ENCODE data around the gene SNX17. TPM values are rescaled to one million over a fixed set of nuclear protein-coding genes. Genes with fewer than 3 reads are reported as not detected.

SNX17 gene
- total RNA-seq, 1 experiment from 2014 or later = 116 TPM

DNA sequence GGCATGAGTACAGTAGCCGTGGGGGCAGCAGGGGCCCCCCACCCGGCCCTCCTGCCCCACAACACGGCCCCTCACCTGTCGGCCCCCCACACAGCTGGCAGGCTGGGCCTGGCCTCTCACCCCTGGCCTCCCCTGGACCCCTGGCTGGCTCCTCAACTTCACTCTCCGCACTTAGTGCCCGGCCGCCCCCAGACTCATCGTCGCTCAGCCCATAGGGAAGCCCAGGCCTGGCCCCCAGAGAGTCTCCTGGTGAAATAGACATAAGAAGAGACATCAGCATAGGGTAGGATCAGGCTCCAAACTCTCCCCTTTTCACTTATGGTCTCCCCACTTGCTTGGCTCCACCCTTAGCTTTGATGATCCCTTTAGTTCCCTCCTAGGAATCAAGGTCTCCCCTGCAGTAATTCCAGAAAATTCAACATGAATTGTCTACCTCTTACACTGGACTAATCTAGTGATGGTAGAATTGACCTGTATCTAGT lies 8.4 kb downstream of the SNX17 start:
- Histone ChIP-seq H3K27ac (ENCODE audit: low read length) (peak overlapping the region; percentile 96), H3K4me3 (ENCODE audit: low read depth in 2 of 2, low read length in 2 of 2) (peak overlapping the region; percentile 91 to 93), H3K9me3 (ENCODE audit: control insufficient read depth, insufficient read depth, low read depth, low read length) (no peaks in the 10 kb centered on the region), H3K36me3 (ENCODE audit: control insufficient read depth, insufficient read depth, low read length) (peaks cover 6% of the 10 kb centered on the region), H3K27me3 (ENCODE audit: control insufficient read depth, insufficient read depth, low read length) (no peaks in the 10 kb centered on the region), H3K4me1 (ENCODE audit: control insufficient read depth, insufficient read depth, low read length) (peaks cover 40% of the 10 kb centered on the region)
- TF ChIP-seq, protein P1, sequence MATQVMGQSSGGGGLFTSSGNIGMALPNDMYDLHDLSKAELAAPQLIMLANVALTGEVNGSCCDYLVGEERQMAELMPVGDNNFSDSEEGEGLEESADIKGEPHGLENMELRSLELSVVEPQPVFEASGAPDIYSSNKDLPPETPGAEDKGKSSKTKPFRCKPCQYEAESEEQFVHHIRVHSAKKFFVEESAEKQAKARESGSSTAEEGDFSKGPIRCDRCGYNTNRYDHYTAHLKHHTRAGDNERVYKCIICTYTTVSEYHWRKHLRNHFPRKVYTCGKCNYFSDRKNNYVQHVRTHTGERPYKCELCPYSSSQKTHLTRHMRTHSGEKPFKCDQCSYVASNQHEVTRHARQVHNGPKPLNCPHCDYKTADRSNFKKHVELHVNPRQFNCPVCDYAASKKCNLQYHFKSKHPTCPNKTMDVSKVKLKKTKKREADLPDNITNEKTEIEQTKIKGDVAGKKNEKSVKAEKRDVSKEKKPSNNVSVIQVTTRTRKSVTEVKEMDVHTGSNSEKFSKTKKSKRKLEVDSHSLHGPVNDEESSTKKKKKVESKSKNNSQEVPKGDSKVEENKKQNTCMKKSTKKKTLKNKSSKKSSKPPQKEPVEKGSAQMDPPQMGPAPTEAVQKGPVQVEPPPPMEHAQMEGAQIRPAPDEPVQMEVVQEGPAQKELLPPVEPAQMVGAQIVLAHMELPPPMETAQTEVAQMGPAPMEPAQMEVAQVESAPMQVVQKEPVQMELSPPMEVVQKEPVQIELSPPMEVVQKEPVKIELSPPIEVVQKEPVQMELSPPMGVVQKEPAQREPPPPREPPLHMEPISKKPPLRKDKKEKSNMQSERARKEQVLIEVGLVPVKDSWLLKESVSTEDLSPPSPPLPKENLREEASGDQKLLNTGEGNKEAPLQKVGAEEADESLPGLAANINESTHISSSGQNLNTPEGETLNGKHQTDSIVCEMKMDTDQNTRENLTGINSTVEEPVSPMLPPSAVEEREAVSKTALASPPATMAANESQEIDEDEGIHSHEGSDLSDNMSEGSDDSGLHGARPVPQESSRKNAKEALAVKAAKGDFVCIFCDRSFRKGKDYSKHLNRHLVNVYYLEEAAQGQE (IDR thresholded peaks at IDR 0.05; ENCODE audit: insufficient read depth in 1 of 2, low read depth in 2 of 2, low read length in 1 of 2) = no peak
- TF ChIP-seq TCF7L2 (IDR thresholded peaks at IDR 0.05; ENCODE audit: low read depth, low read length) = no peak
- TF ChIP-seq SIN3A (IDR thresholded peaks at IDR 0.05; ENCODE audit: borderline replicate concordance, insufficient read depth, low read depth, low read length) = no peak
- no peak for TF ChIP-seq POLR2AphosphoS5 (IDR thresholded peaks at IDR 0.05; ENCODE audit: low read depth, low read length)
- TF ChIP-seq, protein P2, sequence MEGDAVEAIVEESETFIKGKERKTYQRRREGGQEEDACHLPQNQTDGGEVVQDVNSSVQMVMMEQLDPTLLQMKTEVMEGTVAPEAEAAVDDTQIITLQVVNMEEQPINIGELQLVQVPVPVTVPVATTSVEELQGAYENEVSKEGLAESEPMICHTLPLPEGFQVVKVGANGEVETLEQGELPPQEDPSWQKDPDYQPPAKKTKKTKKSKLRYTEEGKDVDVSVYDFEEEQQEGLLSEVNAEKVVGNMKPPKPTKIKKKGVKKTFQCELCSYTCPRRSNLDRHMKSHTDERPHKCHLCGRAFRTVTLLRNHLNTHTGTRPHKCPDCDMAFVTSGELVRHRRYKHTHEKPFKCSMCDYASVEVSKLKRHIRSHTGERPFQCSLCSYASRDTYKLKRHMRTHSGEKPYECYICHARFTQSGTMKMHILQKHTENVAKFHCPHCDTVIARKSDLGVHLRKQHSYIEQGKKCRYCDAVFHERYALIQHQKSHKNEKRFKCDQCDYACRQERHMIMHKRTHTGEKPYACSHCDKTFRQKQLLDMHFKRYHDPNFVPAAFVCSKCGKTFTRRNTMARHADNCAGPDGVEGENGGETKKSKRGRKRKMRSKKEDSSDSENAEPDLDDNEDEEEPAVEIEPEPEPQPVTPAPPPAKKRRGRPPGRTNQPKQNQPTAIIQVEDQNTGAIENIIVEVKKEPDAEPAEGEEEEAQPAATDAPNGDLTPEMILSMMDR (IDR thresholded peaks at IDR 0.05) = no peak
- no TSS peak for BruUV-seq (replicated peaks)
- intact Hi-C loops (cut with micrococcal nuclease; ENCODE audit: unreplicated experiment) (no loop called here), in situ Hi-C loops (cut with HindIII; ENCODE audit: low pct_unique_long_range_greater_than_20kb, low sequenced_read_pairs) (no loop called here)
- ATAC-seq = no peak
- POLR2A ChIA-PET = no interaction called here
- DNase-seq (ENCODE audit: low read depth, low spot score) = no peak
- CTCF ChIA-PET = interaction anchor here (0.6 kb wide), 1 partner anchor 13 kb away, joined by 4 read pairs; no protein-coding TSS in a partner anchor

DNA sequence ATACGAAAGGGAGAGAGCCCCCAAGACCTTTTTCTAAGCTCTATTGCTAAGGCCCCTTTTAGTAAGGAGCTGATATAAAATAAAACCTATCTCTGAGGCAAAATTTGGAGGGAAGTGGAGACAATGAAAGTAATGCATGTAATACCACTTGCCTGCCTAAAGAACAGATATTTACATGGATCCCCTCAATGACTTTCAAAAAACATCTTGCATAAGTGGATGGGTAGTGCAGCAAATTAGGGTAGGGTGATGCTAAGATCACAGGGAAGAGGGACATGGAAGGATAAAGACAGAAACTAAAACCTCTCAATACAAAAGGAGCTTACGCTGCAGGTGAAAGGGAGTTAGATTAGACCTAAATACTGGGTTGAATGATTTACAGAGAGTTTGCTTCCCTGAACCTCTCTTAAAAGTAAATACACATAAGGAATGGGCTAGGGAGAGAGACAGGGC lies 9.0 kb downstream of the SNX17 start:
- ChIA-PET CTCF (no interaction called here), POLR2A (no interaction called here)

More for the DNA sequence above, 9.0 kb downstream of the SNX17 start:
- Histone ChIP-seq H3K4me1 (ENCODE audit: control insufficient read depth, insufficient read depth, low read length) (peaks cover 40% of the 10 kb centered on the region), H3K36me3 (ENCODE audit: control insufficient read depth, insufficient read depth, low read length) (peaks cover 9% of the 10 kb centered on the region), H3K4me3 (ENCODE audit: low read depth in 2 of 2, low read length in 2 of 2) (peak overlapping the region; percentile 91 to 93), H3K27ac (ENCODE audit: low read length) (peak overlapping the region; percentile 96), H3K9me3 (ENCODE audit: control insufficient read depth, insufficient read depth, low read depth, low read length) (no peaks in the 10 kb centered on the region), H3K27me3 (ENCODE audit: control insufficient read depth, insufficient read depth, low read length) (no peaks in the 10 kb centered on the region)
- TF ChIP-seq POLR2AphosphoS5 (IDR thresholded peaks at IDR 0.05; ENCODE audit: low read depth, low read length) (no peak), SIN3A (IDR thresholded peaks at IDR 0.05; ENCODE audit: borderline replicate concordance, insufficient read depth, low read depth, low read length) (no peak), TCF7L2 (IDR thresholded peaks at IDR 0.05; ENCODE audit: low read depth, low read length) (no peak)
- TF ChIP-seq, protein P2 (IDR thresholded peaks at IDR 0.05) = no peak
- TF ChIP-seq, protein P1 (IDR thresholded peaks at IDR 0.05; ENCODE audit: insufficient read depth in 1 of 2, low read depth in 2 of 2, low read length in 1 of 2) = no peak
- DNase-seq (ENCODE audit: low read depth, low spot score) (no peak), ATAC-seq (no peak)
- intact Hi-C loops (cut with micrococcal nuclease; ENCODE audit: unreplicated experiment) = no loop called here
- in situ Hi-C loops (cut with HindIII; ENCODE audit: low pct_unique_long_range_greater_than_20kb, low sequenced_read_pairs) = no loop called here
- BruUV-seq (replicated peaks) = no TSS peak
